Stomach smooth muscle (tissue), 2 donors: ENCODE results near the gene GABRG3.

ENCODE experiments used
- H3K27ac ChIP-seq: one replicate; pipeline ENCODE4 v1.7.0; 2013; ENCODE audit warnings: mild to moderate bottlenecking, low read length, inconsistent platforms
- H3K27me3 ChIP-seq, 2 donors: one replicate each; pipeline ENCODE4 v1.7.0; 2013; ENCODE audit warnings: low read length in 2 of 2; ENCODE audit not compliant: insufficient read depth in 2 of 2, control insufficient read depth in 1 of 2
- H3K36me3 ChIP-seq, 2 donors: one replicate each; pipeline ENCODE4 v1.7.0; 2013; ENCODE audit warnings: low read length in 2 of 2; ENCODE audit not compliant: control insufficient read depth in 2 of 2, insufficient read depth in 2 of 2
- H3K4me1 ChIP-seq: one replicate; pipeline ENCODE4 v1.7.0; 2013; ENCODE audit warnings: low read length; ENCODE audit not compliant: control insufficient read depth, insufficient read depth
- H3K4me3 ChIP-seq, 2 donors: one replicate each; pipeline ENCODE4 v1.7.0; 2013; ENCODE audit warnings: low read length in 2 of 2
- H3K9ac ChIP-seq, 2 donors: one replicate each; pipeline ENCODE4 v1.7.0; 2013; ENCODE audit warnings: low read length in 2 of 2, mild to moderate bottlenecking in 1 of 2
- H3K9me3 ChIP-seq, 2 donors: one replicate each; pipeline ENCODE4 v1.7.0; 2013; ENCODE audit warnings: low read length in 2 of 2; ENCODE audit not compliant: control insufficient read depth in 2 of 2
- donor health status: healthy.
- donor health status: Pancreatic carcinoma.

Gene GABRG3

DNA sequence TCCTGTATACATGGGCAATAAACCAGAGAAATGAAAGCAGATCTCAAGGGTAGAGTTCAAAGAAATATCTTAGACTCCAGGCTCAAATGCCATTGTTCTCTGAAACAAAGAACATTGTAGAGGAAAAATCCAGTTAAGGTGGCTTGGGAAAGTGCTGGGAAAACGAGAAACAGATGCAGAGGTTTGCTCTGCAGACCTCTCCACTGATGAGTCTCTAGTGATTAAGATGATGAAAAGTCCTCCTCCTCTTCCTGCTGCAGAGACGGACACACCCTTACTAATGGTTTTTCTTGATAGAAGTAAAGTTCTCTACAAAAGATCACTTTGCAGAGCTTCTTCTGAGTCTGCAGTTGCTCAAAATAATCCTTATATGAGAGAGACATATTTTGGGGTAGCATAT is 264.7 kb downstream of the GABRG3 start:
- Histone ChIP-seq H3K27me3 (no peaks in the 10 kb centered on the region), H3K27ac (no peak overlapping the region), H3K4me3 (no peak overlapping the region), H3K4me1 (no peaks in the 10 kb centered on the region), H3K9me3 (no peaks in the 10 kb centered on the region), H3K36me3 (no peaks in the 10 kb centered on the region), H3K9ac (no peak overlapping the region)

- H3K4me3 ChIP-seq: no peak overlapping the region
- H3K27me3 ChIP-seq: no peaks in the 10 kb centered on the region
- H3K9ac ChIP-seq: no peak overlapping the region
- H3K9me3 ChIP-seq: no peaks in the 10 kb centered on the region
- no peaks in the 10 kb centered on the region for H3K4me1 ChIP-seq
- no peak overlapping the region for H3K27ac ChIP-seq
- no peaks in the 10 kb centered on the region for H3K36me3 ChIP-seq
Observed at GRCh38 chr15:27237319-27237939, 266.4 kb downstream of the GABRG3 start.

GRCh38 chr15:27238209-27238608 is 267.2 kb downstream of the GABRG3 start:
- Histone ChIP-seq H3K36me3 (no peaks in the 10 kb centered on the region), H3K9me3 (no peaks in the 10 kb centered on the region), H3K4me3 (no peak overlapping the region), H3K4me1 (no peaks in the 10 kb centered on the region), H3K27me3 (no peaks in the 10 kb centered on the region), H3K9ac (no peak overlapping the region), H3K27ac (no peak overlapping the region)

DNA sequence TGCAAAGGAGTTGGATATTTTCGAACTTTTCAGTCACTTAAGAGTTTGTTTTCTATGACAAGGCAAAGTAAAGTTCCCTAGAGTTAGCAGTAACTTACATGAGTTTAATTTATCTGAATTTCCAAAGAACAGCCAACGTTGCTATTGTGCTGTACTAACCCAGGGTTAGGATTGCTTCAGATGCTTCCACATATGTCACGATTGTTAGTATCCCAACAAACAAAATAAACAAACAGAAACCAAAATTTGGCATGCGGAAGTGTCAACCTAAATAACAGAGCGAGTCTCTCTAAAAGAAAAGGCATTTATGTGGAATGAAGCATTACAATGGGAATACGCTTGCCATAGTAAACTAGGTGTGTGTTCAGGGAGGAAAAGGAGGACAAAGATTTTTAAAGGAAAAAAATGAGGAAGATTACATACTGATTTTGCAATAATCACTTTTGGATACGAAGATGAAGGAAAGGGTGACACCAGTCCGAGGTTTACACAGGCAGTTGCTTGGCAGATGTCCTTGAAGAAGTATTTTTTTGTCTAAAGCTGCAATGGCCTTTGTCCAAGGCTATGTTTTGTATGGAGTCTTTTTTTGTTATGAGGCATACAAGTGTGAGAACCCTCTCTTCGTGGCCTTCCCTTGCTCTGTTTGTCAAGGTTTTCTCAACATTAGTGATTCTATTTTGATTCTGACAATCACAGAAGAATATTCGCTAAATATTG is 267.9 kb downstream of the GABRG3 start:
- no peaks in the 10 kb centered on the region for H3K9me3 ChIP-seq
- H3K4me1 ChIP-seq: no peaks in the 10 kb centered on the region
- no peak overlapping the region for H3K9ac ChIP-seq
- H3K4me3 ChIP-seq: no peak overlapping the region
- H3K36me3 ChIP-seq: no peaks in the 10 kb centered on the region
- no peak overlapping the region for H3K27ac ChIP-seq
- no peaks in the 10 kb centered on the region for H3K27me3 ChIP-seq

DNA sequence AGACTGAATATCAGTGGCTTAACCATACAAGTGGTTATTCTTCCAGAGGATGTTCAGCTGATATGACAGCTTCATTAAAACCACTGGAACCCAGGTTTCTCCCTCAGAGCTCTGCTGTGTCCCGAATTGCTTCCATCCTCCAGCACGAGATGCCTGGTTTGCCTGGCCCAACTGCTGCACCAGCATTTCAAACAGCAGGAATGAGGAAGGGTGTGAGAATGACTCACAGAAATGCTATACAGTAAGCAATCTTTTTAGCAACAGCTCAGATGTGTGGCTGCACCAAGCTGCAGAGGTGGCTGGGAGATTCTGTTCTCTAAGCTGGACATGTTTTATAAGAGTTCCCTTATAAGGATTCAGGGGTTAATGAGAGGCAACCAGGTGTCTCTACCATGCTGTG is 271.0 kb downstream of the GABRG3 start:
- no peaks in the 10 kb centered on the region for H3K4me1 ChIP-seq
- no peaks in the 10 kb centered on the region for H3K36me3 ChIP-seq
- H3K27me3 ChIP-seq: no peaks in the 10 kb centered on the region
- no peak overlapping the region for H3K4me3 ChIP-seq
- no peaks in the 10 kb centered on the region for H3K9me3 ChIP-seq
- H3K27ac ChIP-seq: no peak overlapping the region
- no peak overlapping the region for H3K9ac ChIP-seq

GRCh38 chr15:27244047-27244446 is 273.1 kb downstream of the GABRG3 start:
- no peaks in the 10 kb centered on the region for H3K27me3 ChIP-seq
- no peak overlapping the region for H3K27ac ChIP-seq
- H3K4me1 ChIP-seq: no peaks in the 10 kb centered on the region
- H3K4me3 ChIP-seq: no peak overlapping the region
- no peak overlapping the region for H3K9ac ChIP-seq
- H3K9me3 ChIP-seq: no peaks in the 10 kb centered on the region
- H3K36me3 ChIP-seq: no peaks in the 10 kb centered on the region

DNA sequence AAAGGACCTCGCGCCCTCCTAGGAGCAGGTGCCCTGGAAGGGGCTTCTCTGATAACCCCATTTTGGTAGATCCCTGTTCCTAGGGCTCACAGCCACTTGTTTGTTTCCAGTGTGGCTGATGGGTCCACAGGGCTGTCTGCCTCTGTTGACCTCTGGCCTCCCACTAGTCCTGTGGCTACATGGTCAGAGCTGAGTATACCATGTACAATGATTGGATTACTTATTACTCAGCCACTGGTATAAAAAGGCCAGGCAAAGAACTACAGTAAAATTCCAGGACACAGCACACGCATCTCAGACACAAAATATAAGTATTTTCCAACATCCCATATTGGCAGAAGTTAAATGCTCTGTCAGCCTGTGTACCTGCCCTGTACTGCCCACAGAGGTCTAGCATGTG is 277.3 kb downstream of the GABRG3 start:
- H3K27ac ChIP-seq: no peak overlapping the region
- no peak overlapping the region for H3K4me3 ChIP-seq
- no peaks in the 10 kb centered on the region for H3K36me3 ChIP-seq
- H3K4me1 ChIP-seq: no peaks in the 10 kb centered on the region
- H3K9me3 ChIP-seq: no peaks in the 10 kb centered on the region
- no peak overlapping the region for H3K9ac ChIP-seq
- peaks cover 0 to 2% of the 10 kb centered on the region in 2 donors for H3K27me3 ChIP-seq

DNA sequence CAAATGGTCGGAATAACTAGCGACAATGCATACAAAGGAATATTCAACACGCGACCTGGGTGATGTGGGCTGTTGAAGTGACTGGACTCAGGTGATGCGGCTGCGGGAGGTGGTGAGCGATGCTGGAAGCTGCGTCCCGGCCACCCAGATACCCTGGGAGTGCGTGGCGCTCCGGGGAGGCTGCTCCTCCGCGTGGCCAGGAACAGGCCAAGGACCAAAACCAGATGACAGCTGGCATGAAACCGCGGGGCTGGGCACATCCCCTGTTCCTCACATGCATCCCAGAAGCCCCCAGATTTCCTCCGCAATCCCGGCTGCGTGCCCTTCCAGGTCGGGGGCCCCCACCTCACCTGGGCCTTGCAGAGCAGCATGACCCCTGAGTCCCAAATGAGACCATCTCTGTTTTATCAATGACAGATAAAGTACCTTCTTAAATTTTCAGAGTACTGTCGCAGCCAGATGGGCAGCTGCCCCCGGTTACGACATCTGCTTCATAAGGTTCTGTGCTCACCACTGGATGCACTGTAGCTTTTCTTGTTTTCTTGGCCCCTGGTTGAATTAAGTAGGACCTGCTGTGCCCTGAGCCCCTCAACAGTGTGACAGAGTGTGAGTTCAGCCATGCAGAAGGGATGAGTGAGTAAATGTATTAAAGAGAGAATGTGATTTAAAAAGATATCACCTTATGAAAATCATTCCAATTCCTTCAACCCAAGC is 278.2 kb downstream of the GABRG3 start:
- Histone ChIP-seq H3K4me3 (no peak overlapping the region), H3K36me3 (no peaks in the 10 kb centered on the region), H3K27ac (no peak overlapping the region), H3K27me3 (peaks cover 0 to 2% of the 10 kb centered on the region in 2 donors), H3K4me1 (no peaks in the 10 kb centered on the region), H3K9ac (no peak overlapping the region), H3K9me3 (no peaks in the 10 kb centered on the region)

DNA sequence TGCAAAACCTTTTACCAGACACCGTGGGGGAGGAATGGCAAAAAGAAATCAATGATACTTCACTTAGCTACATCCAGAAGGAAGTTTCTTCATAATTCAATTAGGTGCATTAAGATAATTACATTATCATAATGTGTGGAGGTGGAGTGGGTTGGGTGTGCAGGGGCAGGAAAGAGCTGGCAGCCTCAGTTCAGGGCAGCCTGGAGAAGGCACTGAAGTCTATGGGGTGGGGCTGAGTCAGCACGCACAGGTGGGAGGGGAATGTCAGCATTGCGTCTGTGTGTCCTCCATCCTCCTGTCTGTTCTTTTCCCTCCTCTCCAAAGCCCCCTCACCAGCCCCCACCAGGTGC is 278.8 kb downstream of the GABRG3 start:
- Histone ChIP-seq H3K4me3 (no peak overlapping the region), H3K9ac (no peak overlapping the region), H3K27ac (no peak overlapping the region), H3K27me3 (peaks cover 0 to 2% of the 10 kb centered on the region in 2 donors), H3K4me1 (no peaks in the 10 kb centered on the region), H3K36me3 (no peaks in the 10 kb centered on the region), H3K9me3 (no peaks in the 10 kb centered on the region)

DNA sequence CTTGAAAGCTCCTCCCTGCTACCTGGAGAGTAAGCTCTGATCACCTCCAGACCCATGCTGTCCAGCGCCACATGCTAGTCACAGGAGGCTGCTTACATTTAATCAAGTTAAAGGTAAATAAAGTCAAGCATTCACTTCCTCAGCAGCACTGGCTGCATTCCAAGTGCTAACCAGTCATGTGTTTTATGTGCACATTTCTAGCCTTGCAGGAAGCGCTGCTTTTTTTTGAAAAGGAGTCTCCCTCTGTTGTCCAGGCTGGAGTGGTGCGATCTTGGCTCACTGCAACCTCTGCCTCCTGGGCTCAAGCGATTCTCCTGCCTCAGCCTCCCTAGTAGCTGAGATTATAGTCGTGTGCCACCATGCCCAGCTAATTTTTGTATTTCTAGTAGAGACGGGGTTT is 279.2 kb downstream of the GABRG3 start:
- Histone ChIP-seq H3K4me1 (no peaks in the 10 kb centered on the region), H3K36me3 (no peaks in the 10 kb centered on the region), H3K9me3 (no peaks in the 10 kb centered on the region), H3K9ac (no peak overlapping the region), H3K4me3 (no peak overlapping the region), H3K27ac (no peak overlapping the region), H3K27me3 (peaks cover 0 to 2% of the 10 kb centered on the region in 2 donors)

- Histone ChIP-seq H3K36me3 (no peaks in the 10 kb centered on the region), H3K9me3 (no peaks in the 10 kb centered on the region), H3K9ac (no peak overlapping the region), H3K4me1 (no peaks in the 10 kb centered on the region), H3K4me3 (no peak overlapping the region), H3K27me3 (peaks cover 0 to 2% of the 10 kb centered on the region in 2 donors), H3K27ac (no peak overlapping the region)
Observed at GRCh38 chr15:27254055-27254454, 283.1 kb downstream of the GABRG3 start.
